Measurements from ENCODE around the gene SUMO1.

DNA sequence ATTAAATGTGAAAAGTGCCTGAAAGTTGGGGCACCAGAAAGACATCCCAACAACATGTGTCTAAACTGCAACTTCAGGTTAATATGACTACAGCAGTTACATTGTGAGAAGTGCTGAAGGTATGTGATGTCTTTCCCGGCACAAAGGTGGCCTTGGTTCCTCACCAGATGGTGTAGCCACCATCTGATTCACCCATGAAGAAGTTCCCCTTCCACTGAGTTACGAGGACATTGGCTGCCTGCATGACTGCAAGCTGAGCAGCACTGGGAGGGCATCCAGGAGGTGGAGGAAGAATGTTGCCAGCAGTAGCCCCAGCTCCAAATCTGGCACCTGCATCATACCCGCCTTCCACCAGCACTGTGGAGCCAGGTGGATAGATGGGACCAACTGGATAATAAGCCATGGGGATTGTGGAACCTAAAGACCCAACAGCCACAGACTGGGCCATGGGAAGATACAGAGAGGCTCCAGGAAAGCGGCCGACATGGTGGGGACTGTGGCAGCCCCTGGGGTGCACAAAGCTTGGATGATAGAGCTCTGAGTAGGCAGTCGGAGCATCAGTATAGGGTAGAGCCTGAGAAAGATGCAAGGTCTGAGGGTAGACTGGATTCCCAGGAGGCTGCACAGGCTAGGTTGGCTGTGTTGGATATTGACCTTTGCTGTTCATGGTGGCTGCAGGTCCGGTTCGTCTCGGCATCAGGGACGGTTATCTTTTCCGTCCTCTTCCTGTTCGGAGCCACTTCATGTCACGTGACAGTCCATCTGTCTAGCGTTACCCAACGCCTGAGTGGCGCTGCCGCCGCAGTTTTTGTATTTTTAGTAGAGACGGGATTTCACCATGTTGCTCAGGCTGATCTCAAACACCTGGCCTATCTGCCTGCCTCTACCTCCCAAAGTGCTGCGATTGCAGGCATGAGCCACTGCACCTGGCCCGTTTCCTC, 36.9 kb downstream of the SUMO1 start:
- TF ChIP-seq, protein P1, sequence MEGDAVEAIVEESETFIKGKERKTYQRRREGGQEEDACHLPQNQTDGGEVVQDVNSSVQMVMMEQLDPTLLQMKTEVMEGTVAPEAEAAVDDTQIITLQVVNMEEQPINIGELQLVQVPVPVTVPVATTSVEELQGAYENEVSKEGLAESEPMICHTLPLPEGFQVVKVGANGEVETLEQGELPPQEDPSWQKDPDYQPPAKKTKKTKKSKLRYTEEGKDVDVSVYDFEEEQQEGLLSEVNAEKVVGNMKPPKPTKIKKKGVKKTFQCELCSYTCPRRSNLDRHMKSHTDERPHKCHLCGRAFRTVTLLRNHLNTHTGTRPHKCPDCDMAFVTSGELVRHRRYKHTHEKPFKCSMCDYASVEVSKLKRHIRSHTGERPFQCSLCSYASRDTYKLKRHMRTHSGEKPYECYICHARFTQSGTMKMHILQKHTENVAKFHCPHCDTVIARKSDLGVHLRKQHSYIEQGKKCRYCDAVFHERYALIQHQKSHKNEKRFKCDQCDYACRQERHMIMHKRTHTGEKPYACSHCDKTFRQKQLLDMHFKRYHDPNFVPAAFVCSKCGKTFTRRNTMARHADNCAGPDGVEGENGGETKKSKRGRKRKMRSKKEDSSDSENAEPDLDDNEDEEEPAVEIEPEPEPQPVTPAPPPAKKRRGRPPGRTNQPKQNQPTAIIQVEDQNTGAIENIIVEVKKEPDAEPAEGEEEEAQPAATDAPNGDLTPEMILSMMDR (IDR thresholded peaks at IDR 0.05 in 8 of 11, conservative IDR thresholded peaks at IDR 0.05 in 3 of 11), result no peak
- TF ChIP-seq POLR2A (IDR thresholded peaks at IDR 0.05), result no peak
